NCI-H2107 (cell line): ENCODE measurements around the gene MYBPHL.

ENCODE experiments used
- DNase-seq: peaks from one replicate; lab custom pipeline; 2025; lab: John Stamatoyannopoulos, UW

The MYBPHL gene

DNA sequence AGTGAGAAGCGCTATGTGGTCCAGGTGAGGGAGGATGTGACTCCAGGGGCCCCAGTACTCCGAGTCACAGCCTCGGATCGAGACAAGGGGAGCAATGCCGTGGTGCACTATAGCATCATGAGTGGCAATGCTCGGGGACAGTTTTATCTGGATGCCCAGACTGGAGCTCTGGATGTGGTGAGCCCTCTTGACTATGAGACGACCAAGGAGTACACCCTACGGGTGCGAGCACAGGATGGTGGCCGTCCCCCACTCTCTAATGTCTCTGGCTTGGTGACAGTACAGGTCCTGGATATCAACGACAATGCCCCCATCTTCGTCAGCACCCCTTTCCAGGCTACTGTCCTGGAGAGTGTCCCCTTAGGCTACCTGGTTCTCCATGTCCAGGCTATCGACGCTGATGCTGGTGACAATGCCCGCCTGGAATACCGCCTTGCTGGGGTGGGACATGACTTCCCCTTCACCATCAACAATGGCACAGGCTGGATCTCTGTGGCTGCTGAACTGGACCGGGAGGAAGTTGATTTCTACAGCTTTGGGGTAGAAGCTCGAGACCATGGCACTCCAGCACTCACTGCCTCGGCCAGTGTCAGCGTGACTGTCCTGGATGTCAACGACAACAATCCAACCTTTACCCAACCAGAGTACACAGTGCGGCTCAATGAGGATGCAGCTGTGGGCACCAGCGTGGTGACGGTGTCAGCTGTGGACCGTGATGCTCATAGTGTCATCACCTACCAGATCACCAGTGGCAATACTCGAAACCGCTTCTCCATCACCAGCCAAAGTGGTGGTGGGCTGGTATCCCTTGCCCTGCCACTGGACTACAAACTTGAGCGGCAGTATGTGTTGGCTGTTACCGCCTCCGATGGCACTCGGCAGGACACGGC is 55.3 kb downstream of the MYBPHL start:
- no peak for DNase-seq

GRCh38 chr1:109250454-109251276 is 56.1 kb downstream of the MYBPHL start:
- DNase-seq = no peak

DNA sequence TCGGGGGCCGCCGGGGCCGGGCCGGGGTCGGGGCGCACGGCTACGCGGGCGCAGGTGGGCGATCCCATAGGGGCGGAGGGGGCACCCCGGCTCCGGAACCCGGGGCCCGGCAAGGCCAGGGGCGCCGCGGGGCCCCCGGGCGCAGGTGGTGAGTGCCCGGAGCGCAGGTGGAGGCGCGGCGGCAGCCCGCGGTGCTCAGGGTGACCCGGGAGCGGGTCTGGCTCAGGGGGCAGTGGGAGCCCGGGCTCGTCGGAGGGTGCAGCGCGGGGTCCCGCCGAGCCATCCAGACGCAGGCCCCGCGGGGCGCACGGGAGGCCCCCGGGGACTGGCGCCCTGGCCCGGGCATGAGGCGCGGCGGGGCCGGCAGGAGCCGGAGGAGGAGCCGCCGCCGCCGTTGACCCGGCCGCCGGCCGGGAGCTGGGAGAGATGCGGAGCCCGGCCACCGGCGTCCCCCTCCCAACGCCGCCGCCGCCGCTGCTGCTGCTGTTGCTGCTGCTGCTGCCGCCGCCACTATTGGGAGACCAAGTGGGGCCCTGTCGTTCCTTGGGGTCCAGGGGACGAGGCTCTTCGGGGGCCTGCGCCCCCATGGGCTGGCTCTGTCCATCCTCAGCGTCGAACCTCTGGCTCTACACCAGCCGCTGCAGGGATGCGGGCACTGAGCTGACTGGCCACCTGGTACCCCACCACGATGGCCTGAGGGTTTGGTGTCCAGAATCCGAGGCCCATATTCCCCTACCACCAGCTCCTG is 57.0 kb downstream of the MYBPHL start:
- no peak for DNase-seq

- peak; percentile 65 for DNase-seq
Measured at GRCh38 chr1:109248797-109249629, 57.8 kb downstream of the MYBPHL start, which contains the start of gene CELSR2. CELSR2 (plus strand) TSS chr1:109249539; CDS start chr1:109250080, 541 bp downstream.

GRCh38 chr1:109248444-109248796 is 58.4 kb downstream of the MYBPHL start:
- DNase-seq = no peak

GRCh38 chr1:109247401-109248365 is 59.1 kb downstream of the MYBPHL start:
- no peak for DNase-seq

DNA sequence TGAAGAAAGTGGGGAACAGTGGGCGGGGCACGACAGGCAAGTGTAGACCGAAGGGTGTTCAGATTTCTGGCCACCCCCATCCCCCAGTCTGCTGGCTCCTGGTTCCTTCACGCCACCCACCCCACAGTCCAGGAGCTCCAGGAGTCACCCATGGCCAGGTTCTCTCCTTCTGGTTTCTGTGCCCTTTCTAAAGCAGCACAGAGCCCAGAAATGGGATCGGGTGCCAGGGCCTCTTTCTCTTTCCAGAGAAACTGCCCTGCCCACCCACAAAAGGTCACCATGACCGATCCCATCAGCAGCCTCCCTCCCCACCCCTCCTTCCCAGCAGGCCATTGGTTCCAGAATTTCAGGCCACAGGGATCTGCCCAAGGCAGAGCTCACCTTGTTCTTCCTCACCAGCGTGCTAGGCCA is 60.7 kb downstream of the MYBPHL start:
- DNase-seq = no peak

- no peak for DNase-seq
Measured at GRCh38 chr1:109243860-109244552, 62.8 kb downstream of the MYBPHL start.

- no peak for DNase-seq
Measured at GRCh38 chr1:109243221-109243620, 63.6 kb downstream of the MYBPHL start.

DNA sequence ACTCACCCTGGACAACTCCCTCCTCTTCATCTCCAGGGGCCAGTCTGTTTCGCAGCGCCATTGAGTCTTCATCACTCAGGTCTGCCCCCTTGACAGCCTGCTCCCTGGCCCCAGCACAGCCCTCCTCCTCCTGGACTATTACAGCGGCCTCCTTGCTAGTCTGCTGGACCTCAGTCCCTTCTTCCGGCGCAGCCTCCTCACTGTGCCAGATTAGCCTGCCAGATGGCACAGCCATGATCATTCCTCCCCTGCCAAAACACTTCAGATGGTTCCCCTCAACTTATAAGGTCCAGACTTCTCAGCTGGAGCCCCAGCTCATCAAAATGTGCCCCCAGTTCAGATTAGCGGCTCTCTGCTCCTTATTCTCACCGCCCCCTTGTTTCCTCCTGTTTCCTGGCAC is 64.4 kb downstream of the MYBPHL start:
- no peak for DNase-seq
